Psoas muscle (tissue), 8 donors: ENCODE results near the gene RTKN2. TPM values are rescaled to one million over a fixed set of nuclear protein-coding genes. Genes with fewer than 3 reads are reported as not detected.

ENCODE experiments used
- ATAC-seq, 4 donors: fragments of 200-7000 bp; cut with Tn5 transposase; one replicate each; pipeline ENCODE4 v1.9.1; 2020; ENCODE audit warnings: moderate library complexity in 3 of 4, mild to moderate bottlenecking in 2 of 4
- DNase-seq, 2 donors: peaks; one replicate each; pipeline ENCODE4 v3.0.0-alpha.2; 2020
- H3K27ac ChIP-seq: fragments of 200-600 bp; one replicate; pipeline ENCODE4 v1.8.0; 2022
- H3K27me3 ChIP-seq, 3 donors: fragments of 200-600 bp in 1 of 3; one replicate each; pipeline versions ENCODE4 v1.6.1 to v1.8.0; 2013 to 2022; ENCODE audit warnings: low read length in 2 of 3, mild to moderate bottlenecking in 2 of 3, moderate library complexity in 1 of 3; ENCODE audit not compliant: insufficient read depth in 3 of 3
- H3K36me3 ChIP-seq, 2 donors: fragments of 200-600 bp in 1 of 2; one replicate each; pipeline versions ENCODE4 v1.6.1 to v1.8.0; 2013 to 2022; ENCODE audit warnings: low read depth in 1 of 2, mild to moderate bottlenecking in 1 of 2, moderate library complexity in 1 of 2; ENCODE audit not compliant: insufficient read depth in 1 of 2
- H3K4me1 ChIP-seq: fragments of 200-600 bp; one replicate; pipeline ENCODE4 v1.8.0; 2022
- H3K4me3 ChIP-seq: fragments of 200-600 bp; one replicate; pipeline ENCODE4 v1.8.0; 2022; ENCODE audit warnings: mild to moderate bottlenecking
- H3K9me3 ChIP-seq: fragments of 200-600 bp; one replicate; pipeline ENCODE4 v1.8.0; 2022
- WGBS, 3 donors: extraction: QIAGEN DNeasy Blood & Tissue Kit; methylation state at CpG; one replicate each; pipeline versions ENCODE4 v1.1.6 to v1.1.7; 2013; 5-methylcytosine and 5-hydroxymethylcytosine counted together
- intact Hi-C, 2 donors: fragments of 100-400 bp; cut with DNase I; formaldehyde crosslinking; loops; one replicate each; pipeline versions ENCODE4 v1.11.0 to v1.14.2; 2022
- polyA plus RNA-seq, 3 donors: library from polyadenylated mRNA; stranded (reverse); fragments of 200-250 nt; gene quantifications; one replicate each; pipeline ENCODE4 v1.2.3, GENCODE V29; 2013
- total RNA-seq, 4 donors: library from RNA; stranded (reverse); fragmentation: NEBNext Ultra II Directional in 2 of 4; extraction: Animal tissue kit (Norgen Biotek cat#: 25700) in 2 of 4; gene quantifications; one replicate each; pipeline versions ENCODE4 v1.2.1 to v1.2.4, GENCODE V29; 2021 to 2023
- TF ChIP-seq, protein P1 (sequence below): fragments of 200-600 bp; IDR thresholded peaks from one replicate; pipeline ENCODE4 v1.8.0; 2022; ENCODE audit warnings: antibody characterized with exemption
- donor health status: healthy with polysubstance abuse.
- donor health status: DM: no; HTN: no; CAD: no; lungs with moderate emphysema.
- donor health status: Bipolar disorder and iron deficiency.
- donor health status: healthy.
- donor health status: DM: yes; HTN: yes; CAD: no.
- donor health status: DM: no; HTN: no; CAD: no.
- donor health status: DM: no; HTN: no; CAD: no.
- donor health status: DM: yes; HTN: yes; CAD: no.

RTKN2 gene
- total and polyA plus RNA-seq, 7 donors: 0.01 to 0.09 (median 0.03) TPM; not detected in 3

DNA sequence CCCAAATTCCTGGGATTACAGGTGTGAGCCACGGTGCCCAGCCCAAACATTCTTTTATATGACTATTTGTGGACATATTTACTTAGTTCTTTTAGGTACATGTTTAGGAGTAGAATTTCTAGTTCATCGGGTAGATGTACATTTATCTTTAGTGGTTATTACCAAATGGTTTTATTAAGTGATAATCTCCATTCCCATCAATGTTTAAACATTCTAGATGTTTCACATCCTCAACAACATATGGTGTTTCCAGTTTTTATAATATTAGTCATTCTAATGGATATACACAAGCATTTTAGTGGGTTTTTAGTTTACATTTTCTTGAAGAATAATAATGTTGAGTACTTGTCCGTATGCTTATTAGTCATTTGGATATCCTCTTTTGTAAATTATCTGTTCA is 131.7 kb downstream of the RTKN2 start:
- H3K4me1 ChIP-seq: no peaks in the 10 kb centered on the region
- no peaks in the 10 kb centered on the region for H3K9me3 ChIP-seq
- ATAC-seq (no peak), DNase-seq (no peak)
- 92 to 94% (median 92%) methylated on average over 3 of the region's 3 CpGs for WGBS, 3 donors
- TF ChIP-seq, protein P1, sequence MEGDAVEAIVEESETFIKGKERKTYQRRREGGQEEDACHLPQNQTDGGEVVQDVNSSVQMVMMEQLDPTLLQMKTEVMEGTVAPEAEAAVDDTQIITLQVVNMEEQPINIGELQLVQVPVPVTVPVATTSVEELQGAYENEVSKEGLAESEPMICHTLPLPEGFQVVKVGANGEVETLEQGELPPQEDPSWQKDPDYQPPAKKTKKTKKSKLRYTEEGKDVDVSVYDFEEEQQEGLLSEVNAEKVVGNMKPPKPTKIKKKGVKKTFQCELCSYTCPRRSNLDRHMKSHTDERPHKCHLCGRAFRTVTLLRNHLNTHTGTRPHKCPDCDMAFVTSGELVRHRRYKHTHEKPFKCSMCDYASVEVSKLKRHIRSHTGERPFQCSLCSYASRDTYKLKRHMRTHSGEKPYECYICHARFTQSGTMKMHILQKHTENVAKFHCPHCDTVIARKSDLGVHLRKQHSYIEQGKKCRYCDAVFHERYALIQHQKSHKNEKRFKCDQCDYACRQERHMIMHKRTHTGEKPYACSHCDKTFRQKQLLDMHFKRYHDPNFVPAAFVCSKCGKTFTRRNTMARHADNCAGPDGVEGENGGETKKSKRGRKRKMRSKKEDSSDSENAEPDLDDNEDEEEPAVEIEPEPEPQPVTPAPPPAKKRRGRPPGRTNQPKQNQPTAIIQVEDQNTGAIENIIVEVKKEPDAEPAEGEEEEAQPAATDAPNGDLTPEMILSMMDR: no peak
- H3K27ac ChIP-seq: no peak overlapping the region
- H3K36me3 ChIP-seq: no peaks in the 10 kb centered on the region
- intact Hi-C loops: no loop called here
- H3K27me3 ChIP-seq: no peaks in the 10 kb centered on the region
- no peak overlapping the region for H3K4me3 ChIP-seq

DNA sequence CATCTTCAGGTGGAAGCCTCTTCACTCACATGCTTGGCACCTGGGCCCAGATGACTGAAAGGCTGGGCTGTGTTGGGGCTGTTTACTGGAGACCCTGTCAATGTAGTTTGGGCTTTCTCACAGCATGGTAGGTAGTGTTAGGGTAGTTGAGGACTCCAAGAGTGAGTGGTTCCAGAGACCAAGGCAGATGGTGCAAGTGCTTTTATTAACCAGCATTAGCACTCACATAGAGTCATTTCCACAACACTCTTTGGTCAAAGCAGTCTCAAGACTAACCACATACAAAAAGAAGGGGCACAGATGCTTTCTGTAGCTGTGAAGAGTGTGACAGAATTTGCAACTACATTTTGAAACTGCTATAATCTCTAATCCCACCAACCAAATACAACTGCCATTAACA is 135.0 kb downstream of the RTKN2 start:
- Histone ChIP-seq H3K4me1 (no peaks in the 10 kb centered on the region), H3K4me3 (no peak overlapping the region), H3K36me3 (no peaks in the 10 kb centered on the region), H3K9me3 (peaks cover 13% of the 10 kb centered on the region), H3K27ac (no peak overlapping the region), H3K27me3 (no peaks in the 10 kb centered on the region)
- DNase-seq: no peak
- intact Hi-C loops: no loop called here
- TF ChIP-seq, protein P1: no peak
- no peak for ATAC-seq

Other genes with a start within 250 kb of the RTKN2 start
- under 1 TPM in 2 of 4 donors, not detected in 2; 0.06 to 0.13 TPM for gene ZNF365, start 105.5 kb upstream of the RTKN2 start, total RNA-seq
- under 1 TPM in 2 of 3 donors, not detected in 1; 0.10 to 0.19 TPM for gene ZNF365, start 105.5 kb upstream of the RTKN2 start, polyA plus RNA-seq